PC-9 (cell line): ENCODE measurements around the gene MYOM1. TPM values are rescaled to one million over a fixed set of nuclear protein-coding genes. Genes with fewer than 3 reads are reported as not detected.
A peak's percentile ranks its signal among the peaks of the same experiment; 100 is the strongest.

Source experiments
- BruUV-seq: library from RNA; stranded (reverse); fragments of 400-500 nt; replicated peaks from 2 replicates; lab custom pipeline; 2021; lab: Mats Ljungman, UMichigan
- CTCF ChIA-PET: fragments of 300-600 bp; sonication (Branson Sonifier 250); formaldehyde crosslinking; loops from one replicate; lab custom pipeline; 2022; ENCODE audit warnings: antibody characterized with exemption; lab: Charles Lee
- POLR2A ChIA-PET: fragments of 300-600 bp; sonication (Branson Sonifier 250); formaldehyde crosslinking; loops from one replicate; lab custom pipeline; 2022; ENCODE audit warnings: antibody characterized with exemption; ENCODE audit not compliant: unreplicated experiment; lab: Charles Lee
- DNase-seq, 2 experiments: peaks; one replicate each; pipeline versions ENCODE4 v3.0.0 to v3.0.0-alpha.2; 2015 to 2022; ENCODE audit warnings: mixed read lengths in 1 of 2
- H2AFZ ChIP-seq: fragments of 200-600 bp; sonication (generic); 2 replicates; pipeline ENCODE4 v1.8.1; 2017; ENCODE audit warnings: antibody characterized with exemption
- H3F3A ChIP-seq: fragments of 200-600 bp; sonication (generic); 2 replicates; pipeline ENCODE4 v1.8.1; 2017; ENCODE audit warnings: antibody characterized with exemption, mild to moderate bottlenecking, low read depth; ENCODE audit not compliant: insufficient read depth
- H3K27ac ChIP-seq: fragments of 200-600 bp; sonication (generic); 2 replicates; pipeline ENCODE4 v1.6.1; 2016; ENCODE audit warnings: mixed run types
- H3K27me3 ChIP-seq: fragments of 200-600 bp; sonication (generic); 2 replicates; pipeline ENCODE4 v1.6.1; 2016; ENCODE audit warnings: low read depth, mixed run types; ENCODE audit not compliant: insufficient read depth
- H3K36me3 ChIP-seq: fragments of 200-600 bp; sonication (generic); 2 replicates; pipeline ENCODE4 v1.6.1; 2016; ENCODE audit warnings: low read depth, mixed run types
- H3K4me1 ChIP-seq: fragments of 200-600 bp; sonication (generic); replicated peaks from 2 replicates; pipeline ENCODE4 v1.6.1; 2016; ENCODE audit warnings: mixed run types; ENCODE audit not compliant: insufficient read depth
- H3K4me2 ChIP-seq: fragments of 200-600 bp; sonication (generic); 2 replicates; pipeline ENCODE4 v1.6.1; 2017; ENCODE audit warnings: mixed run types
- H3K4me3 ChIP-seq: fragments of 200-600 bp; sonication (generic); 2 replicates; pipeline ENCODE4 v1.6.1; 2016; ENCODE audit warnings: mixed run types
- H3K79me2 ChIP-seq: fragments of 200-600 bp; sonication (generic); 2 replicates; pipeline ENCODE4 v1.6.1; 2017; ENCODE audit warnings: low read depth, mixed run types
- H3K9me2 ChIP-seq: fragments of 200-600 bp; sonication (generic); 2 replicates; pipeline ENCODE4 v1.8.1; 2017; ENCODE audit warnings: mild to moderate bottlenecking; ENCODE audit not compliant: insufficient read depth
- H3K9me3 ChIP-seq: fragments of 200-600 bp; sonication (generic); 2 replicates; pipeline ENCODE4 v1.8.1; 2016; ENCODE audit warnings: low read depth; ENCODE audit not compliant: insufficient read depth
- H4K20me1 ChIP-seq: fragments of 200-600 bp; sonication (generic); 2 replicates; pipeline ENCODE4 v1.8.1; 2017; ENCODE audit not compliant: insufficient read depth
- EZH2 ChIP-seq: fragments of 200-600 bp; sonication (generic); IDR thresholded peaks from 2 replicates; pipeline ENCODE4 v1.8.0; 2017; ENCODE audit warnings: antibody characterized with exemption, low read depth
- intact Hi-C: fragments of 100-400 bp; cut with micrococcal nuclease; formaldehyde crosslinking; loops from one replicate; pipeline ENCODE4 v1.10.0; 2022; ENCODE audit not compliant: unreplicated experiment
- total RNA-seq: library from RNA; stranded (reverse); gene quantifications from 2 replicates; pipeline ENCODE4 v1.2.3, GENCODE V29; 2021
- TF ChIP-seq, protein P1 (sequence below): fragments of 200-600 bp; sonication (generic); conservative IDR thresholded peaks from 2 replicates; pipeline ENCODE4 v1.6.1; 2017; ENCODE audit warnings: mixed run types, antibody characterized with exemption, mild to moderate bottlenecking, moderate library complexity

The MYOM1 gene
- total RNA-seq, 1 experiment from 2014 or later = 1.3 TPM

DNA sequence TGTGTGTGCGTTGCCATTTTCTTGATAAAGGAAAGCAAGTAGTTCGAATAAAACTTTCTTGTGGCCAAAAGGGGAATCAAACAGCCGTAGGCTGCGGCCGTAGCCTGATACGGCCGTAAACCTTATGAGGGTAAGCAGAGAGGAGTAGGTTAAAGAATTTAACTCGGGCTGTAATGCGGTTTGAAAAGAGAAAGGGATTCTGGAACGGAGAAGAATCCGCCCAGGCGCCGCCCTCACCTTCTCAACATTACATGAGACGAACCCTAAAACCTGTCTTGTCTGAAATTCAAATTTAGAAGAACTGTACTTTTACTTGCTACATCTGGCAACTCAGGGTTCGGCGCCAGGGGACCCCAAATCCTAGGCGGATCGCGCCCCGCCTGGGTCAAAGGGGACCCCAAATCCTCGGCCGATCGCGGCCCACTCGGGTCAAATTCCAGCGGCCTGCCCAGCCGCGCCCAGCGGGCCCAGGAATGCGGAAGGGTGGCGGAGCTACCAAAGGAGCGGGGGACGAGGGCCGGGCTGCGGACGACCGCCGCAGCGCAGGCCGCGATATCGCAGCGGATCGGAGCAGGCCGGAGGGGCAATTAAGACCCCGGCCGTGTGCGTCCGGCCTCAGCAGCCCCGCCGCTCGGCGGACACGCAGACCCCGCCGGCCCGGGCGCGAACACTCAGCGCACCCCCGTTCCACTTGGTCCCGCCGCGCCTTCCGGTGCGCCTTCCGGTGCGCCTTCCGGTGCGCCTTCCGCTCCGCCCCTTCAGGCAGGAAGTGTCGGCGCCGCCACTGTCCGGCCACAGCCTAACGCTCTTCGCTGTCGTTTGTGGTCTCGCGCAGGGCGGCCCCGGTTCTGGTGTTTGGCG is 41.8 kb upstream of the MYOM1 start, which contains the start of gene MYL12B:
TSS of gene MYL12B (plus strand) at position 761 of the 861 bp plus-strand sequence. CDS start 10,766 bp downstream, outside the sequence.
- peaks cover 16% of the 10 kb centered on the region for H3K36me3 ChIP-seq
- DNase-seq = peak; percentile 77 to 89
- H3K79me2 ChIP-seq = peaks cover 47% of the 10 kb centered on the region
- TF ChIP-seq, protein P1, sequence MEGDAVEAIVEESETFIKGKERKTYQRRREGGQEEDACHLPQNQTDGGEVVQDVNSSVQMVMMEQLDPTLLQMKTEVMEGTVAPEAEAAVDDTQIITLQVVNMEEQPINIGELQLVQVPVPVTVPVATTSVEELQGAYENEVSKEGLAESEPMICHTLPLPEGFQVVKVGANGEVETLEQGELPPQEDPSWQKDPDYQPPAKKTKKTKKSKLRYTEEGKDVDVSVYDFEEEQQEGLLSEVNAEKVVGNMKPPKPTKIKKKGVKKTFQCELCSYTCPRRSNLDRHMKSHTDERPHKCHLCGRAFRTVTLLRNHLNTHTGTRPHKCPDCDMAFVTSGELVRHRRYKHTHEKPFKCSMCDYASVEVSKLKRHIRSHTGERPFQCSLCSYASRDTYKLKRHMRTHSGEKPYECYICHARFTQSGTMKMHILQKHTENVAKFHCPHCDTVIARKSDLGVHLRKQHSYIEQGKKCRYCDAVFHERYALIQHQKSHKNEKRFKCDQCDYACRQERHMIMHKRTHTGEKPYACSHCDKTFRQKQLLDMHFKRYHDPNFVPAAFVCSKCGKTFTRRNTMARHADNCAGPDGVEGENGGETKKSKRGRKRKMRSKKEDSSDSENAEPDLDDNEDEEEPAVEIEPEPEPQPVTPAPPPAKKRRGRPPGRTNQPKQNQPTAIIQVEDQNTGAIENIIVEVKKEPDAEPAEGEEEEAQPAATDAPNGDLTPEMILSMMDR = no peak
- TF ChIP-seq EZH2 = no peak
- H3K9me3 ChIP-seq = no peaks in the 10 kb centered on the region
- H3K4me1 ChIP-seq = peaks cover 39% of the 10 kb centered on the region
- ChIA-PET CTCF (no interaction called here), POLR2A (interaction anchor here (0.5 to 1.5 kb wide), 6 partner anchors 14 to 1149 kb away, joined by 4 to 21 read pairs (median 4); partner anchors contain the start of gene MYL12A)
- intact Hi-C loops = loop anchor here (1.0 to 5.0 kb wide), 5 partner anchors 14 to 736 kb away; partner anchors contain the start of gene MYL12A
- H3K27me3 ChIP-seq = no peaks in the 10 kb centered on the region
- H3F3A ChIP-seq = peaks cover 41% of the 10 kb centered on the region
- H3K9me2 ChIP-seq = no peaks in the 10 kb centered on the region
- H4K20me1 ChIP-seq = peaks cover 38% of the 10 kb centered on the region
- H3K4me3 ChIP-seq = peak within 1 kb of the TSS; percentile 100
- TSS peak; percentile 80 for BruUV-seq
- peak within 1 kb of the TSS; percentile 93 for H3K27ac ChIP-seq
- H3K4me2 ChIP-seq = peak within 1 kb of the TSS; percentile 92
- peak within 1 kb of the TSS; percentile 89 for H2AFZ ChIP-seq

DNA sequence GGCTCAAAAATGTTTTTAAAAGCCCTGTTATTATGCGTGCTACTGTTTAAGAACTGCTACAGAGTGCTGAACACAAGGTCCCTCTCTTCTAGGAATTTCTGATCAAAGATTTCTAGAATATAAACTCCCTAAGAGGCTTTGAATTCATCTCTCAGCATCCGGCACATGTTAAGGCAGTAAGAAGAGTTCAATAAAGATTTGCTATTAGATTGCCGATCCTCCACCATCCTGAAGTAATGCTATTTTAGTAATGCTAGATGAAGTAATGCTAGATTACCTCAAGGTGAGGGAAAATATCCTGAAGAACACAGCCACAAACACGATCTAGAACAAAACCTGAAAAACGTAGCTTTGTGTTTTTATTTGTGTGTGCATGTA is 41.2 kb upstream of the MYOM1 start:
- Histone ChIP-seq H3K4me2 (peak overlapping the region; percentile 92), H3K27ac (peak overlapping the region; percentile 93), H3F3A (peaks cover 47% of the 10 kb centered on the region), H2AFZ (peak overlapping the region; percentile 89), H3K27me3 (no peaks in the 10 kb centered on the region), H3K4me1 (peaks cover 41% of the 10 kb centered on the region), H3K79me2 (peaks cover 40% of the 10 kb centered on the region), H4K20me1 (peaks cover 32% of the 10 kb centered on the region), H3K9me2 (no peaks in the 10 kb centered on the region), H3K9me3 (no peaks in the 10 kb centered on the region), H3K36me3 (peaks cover 15% of the 10 kb centered on the region), H3K4me3 (peak overlapping the region; percentile 100)
- intact Hi-C loops = loop anchor here (1.0 to 5.0 kb wide), 5 partner anchors 14 to 736 kb away; partner anchors contain the start of gene MYL12A
- no peak for TF ChIP-seq EZH2
- TF ChIP-seq, protein P1 = no peak
- POLR2A ChIA-PET = interaction anchor here (0.5 to 1.5 kb wide), 4 partner anchors 13 to 825 kb away, joined by 4 to 21 read pairs (median 5); partner anchors contain the start of gene MYL12A
- no peak for DNase-seq
- BruUV-seq = no TSS peak
- CTCF ChIA-PET = no interaction called here

DNA sequence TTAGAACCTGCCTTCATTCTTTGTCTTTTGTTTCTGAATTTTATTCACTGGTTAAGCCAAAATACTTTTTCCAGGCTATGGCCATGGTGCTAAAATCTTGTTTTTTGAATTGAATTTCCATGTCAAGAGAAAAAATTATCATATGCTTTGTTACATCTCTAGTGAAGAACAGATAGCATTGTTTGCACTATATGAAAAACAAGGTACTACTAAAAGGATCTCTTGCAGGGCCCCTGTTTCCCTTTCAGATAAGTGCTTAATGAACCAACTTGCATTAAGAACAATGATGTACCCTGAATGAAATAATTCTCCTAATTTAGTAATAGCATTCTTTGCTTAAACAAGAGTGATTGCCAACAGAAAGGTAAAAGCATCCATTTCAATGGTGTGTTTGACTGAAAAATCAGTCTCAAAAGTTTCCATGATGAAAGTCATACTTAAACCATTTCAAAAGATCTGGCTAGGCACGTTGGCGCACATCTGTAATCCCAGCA is 37.9 kb upstream of the MYOM1 start:
- no peak for DNase-seq
- Histone ChIP-seq H3K4me3 (no peak overlapping the region), H3K27me3 (no peaks in the 10 kb centered on the region), H4K20me1 (peaks cover 2% of the 10 kb centered on the region), H2AFZ (no peak overlapping the region), H3K27ac (0 out of 2 replicates have a peak overlapping the region, but pooled peaks have one; percentile 55), H3K79me2 (peaks cover 20% of the 10 kb centered on the region), H3K4me2 (no peak overlapping the region), H3F3A (peaks cover 69% of the 10 kb centered on the region), H3K4me1 (peaks cover 17% of the 10 kb centered on the region), H3K36me3 (peaks cover 48% of the 10 kb centered on the region), H3K9me3 (no peaks in the 10 kb centered on the region), H3K9me2 (no peaks in the 10 kb centered on the region)
- BruUV-seq = no TSS peak
- intact Hi-C loops = no loop called here
- POLR2A ChIA-PET = interaction anchor here (0.6 to 0.7 kb wide), 2 partner anchors 10 to 32 kb away, joined by 3 to 39 read pairs; no protein-coding TSS in a partner anchor
- no peak for TF ChIP-seq EZH2
- TF ChIP-seq, protein P1 = no peak
- CTCF ChIA-PET = no interaction called here
